HG03108 (cell line): ENCODE data around the gene DHX30.
"Not testable (repeated sequence)": the region's sequence is repeated elsewhere in the genome, so short reads cannot be mapped to it uniquely, and the experiment has no call there.

Experiments used
- ATAC-seq: cut with Tn5 transposase; IDR thresholded peaks from one replicate; pipeline ENCODE4 v1.9.1; 2021; ENCODE audit warnings: moderate library complexity; ENCODE audit not compliant: unreplicated experiment

The DHX30 gene

DNA sequence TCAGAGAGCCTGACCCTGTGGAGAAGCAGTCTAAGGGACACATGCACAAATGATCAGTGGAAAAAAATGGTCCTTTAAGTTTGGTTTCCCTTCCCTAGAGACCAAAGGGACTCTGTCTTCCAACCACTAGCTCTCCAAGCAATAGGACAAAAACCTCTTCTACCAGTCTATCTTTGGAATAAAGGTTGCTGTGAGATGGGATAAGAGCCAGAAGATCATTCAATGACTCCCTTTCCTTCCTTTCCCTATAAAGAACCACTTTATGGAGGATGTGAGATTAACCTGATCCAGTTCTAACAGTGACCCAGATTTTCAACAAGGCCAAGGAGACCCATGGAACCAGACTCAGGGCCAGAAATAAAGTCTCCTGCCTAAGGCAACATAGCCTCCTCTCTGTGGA is 74.8 kb downstream of the DHX30 start:
- no peak for ATAC-seq

DNA sequence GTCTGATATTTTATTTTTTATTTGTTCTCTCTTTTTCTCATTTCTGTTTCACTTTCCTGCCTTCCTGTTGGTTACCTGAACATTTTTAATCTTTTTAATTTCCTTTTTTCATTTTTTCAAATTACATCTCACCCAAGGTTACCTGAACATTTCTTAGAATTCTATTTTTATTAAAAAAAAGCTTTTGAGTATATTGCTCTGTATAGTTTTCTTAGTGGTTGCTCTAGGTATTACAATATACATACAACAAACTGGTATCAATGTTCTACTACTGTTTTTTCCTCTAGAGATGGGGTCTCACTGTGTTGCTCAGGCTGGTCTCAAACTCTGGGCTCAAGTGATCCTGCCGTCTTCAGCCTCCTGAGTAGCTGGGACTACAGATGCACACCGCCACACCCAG is 79.4 kb downstream of the DHX30 start:
- no peak for ATAC-seq

DNA sequence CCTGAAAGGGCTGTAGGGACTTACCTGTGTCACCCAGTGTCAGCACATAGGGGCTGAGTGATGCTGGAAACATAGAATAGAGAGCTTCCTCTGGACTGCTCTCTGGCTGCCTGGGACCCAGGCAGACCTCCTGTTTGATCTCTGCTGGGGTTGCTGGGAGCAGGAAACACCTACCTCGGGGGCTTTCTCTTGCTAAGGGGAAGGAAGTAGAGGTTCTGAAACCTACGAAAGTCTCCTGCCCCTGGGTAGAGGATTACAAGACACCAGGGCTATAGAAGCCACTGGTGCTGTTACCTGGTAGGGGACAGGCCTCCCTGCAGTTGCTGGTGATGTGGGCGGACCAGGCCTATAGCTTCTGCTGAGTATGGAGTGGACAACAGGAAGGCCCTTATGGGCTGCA is 81.7 kb downstream of the DHX30 start:
- no peak for ATAC-seq

DNA sequence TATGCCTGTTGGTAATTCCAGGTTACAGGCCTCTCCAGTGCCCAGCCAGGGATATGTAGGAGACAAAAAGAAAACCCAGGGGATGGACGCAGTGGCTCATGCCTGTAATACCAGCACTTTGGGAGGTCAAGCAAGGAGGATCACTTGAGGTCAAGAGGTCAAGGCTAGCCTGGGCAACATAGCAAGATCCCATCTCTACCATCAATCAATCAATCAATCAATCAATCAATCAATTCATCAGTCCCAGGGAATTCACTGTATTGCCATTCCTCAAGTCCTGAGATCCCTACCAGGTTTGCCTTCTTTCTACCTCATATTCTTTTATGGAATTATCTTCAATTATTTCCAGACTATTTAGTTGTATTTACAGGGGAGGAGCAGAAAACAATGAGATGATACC is 82.2 kb downstream of the DHX30 start:
- ATAC-seq: no peak

DNA sequence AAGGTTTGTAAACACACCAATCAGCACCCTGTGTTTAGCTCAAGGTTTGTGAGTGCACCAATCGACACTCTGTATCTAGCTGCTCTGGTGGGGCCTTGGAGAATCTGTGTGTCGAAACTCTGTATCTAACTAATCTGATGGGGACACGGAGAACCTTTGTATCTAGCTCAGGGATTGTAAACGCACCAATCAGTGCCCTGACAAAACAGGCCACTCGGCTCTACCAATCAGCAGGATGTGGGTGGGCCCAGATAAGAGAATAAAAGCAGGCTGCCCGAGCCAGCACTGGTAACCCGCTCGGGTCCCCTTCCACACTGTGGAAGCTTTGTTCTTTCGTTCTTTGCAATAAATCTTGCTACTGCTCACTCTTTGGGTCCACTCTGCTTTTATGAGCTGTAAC is 85.1 kb downstream of the DHX30 start:
- not testable (repeated sequence) for ATAC-seq

DNA sequence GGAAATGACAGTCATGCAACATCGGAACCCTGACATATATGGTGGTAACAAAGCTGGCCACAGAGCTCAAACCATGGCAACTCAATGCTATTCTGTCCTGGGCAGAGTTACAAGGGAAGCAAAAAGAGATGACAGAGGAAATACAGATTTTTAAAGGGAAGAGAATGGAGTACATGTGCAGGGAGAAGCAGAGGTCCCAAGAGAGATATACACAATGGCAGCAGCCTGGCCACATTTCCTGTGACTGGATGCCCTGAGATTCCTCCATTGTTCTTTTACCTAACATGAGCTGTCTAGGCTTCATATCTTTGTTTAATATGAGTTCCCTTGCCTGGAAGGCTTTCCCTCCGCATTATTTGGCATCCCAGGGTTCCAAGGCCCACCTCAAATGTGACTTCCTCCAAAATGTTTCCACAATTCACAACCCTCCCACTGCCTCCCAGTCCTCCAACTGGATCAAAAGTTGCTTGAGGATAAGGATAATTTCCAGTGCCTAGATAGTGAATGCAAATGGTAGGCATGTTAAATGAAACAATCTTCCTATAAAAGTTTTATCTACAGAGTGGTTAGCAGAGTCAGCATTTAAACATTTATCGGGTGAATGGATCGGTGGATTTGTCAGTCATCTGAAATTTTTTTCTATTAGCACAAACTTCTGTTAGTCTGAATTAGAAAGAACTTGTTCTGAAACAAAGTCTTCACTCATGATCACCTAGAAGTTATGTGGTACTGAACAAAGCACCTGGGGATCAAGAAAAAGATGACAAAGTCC is 86.2 kb downstream of the DHX30 start:
- no peak for ATAC-seq

DNA sequence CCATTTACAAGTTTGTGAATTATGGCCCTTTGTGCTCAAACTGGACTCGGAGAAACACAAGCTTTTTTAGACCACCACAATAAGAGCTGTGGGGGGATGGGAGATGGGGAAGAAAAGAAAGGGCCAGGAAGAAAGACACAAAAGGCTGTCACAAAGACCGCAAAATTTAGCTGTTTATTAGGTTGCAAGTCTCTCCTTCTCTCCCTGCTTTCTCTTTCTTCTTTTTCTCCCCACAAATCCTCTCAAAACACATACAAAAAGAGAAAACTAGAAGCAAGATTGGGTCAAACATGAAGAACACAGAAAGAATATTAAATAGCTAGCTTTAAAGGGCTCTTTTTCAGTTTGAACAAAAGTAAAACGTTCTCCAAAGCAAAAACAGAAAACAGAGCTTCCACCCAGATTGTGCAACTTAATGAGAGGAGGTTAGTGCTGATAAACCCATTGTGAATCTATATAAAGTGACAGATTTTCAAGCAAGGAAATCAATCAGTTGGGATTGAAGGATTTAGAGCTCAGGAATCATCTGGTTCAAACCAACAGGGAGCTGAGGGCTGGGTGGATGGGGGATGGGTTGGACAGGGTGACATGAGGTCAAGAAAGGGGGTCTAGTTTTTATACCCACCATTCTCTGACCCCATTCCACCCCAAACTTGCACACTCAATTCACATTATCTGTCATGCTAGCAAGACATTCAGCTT is 87.3 kb downstream of the DHX30 start:
- no peak for ATAC-seq

DNA sequence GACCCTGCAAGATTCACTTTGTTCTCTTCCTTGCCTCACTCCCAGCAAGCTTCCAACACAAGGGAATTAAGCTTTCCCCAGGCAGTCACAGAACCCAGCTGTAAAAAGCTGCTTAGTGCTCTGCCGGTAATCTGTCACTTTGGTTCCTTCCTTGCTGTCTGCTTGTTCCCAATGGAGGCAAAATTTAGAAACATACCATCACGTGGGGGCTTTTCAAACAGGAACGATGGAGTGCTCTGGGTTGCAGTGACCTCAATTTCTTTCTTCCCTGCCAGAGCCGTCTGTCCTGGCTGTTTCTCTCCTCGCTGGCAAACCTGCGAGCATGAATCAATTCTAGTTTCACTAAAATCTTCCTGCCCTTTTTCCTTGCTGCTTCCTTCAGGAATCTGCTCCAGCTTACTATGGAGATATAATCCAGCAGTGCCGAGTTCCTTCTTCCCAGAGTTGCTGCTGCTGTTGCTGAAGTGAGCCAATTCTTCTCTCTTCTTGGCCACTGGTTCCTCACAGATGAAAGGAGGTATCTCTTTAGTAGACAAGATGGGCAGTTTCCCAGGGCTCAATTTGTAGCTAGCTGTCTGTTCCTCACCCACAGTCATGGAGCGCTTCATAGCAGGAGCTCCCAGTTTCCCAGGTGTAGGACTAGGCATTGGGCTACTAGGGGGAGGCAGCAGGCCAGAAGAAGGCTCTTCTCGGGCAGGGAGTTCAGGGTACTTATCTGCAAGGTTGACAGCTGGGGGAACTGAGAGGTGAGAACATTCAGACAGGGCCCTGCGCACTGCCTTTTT is 88.1 kb downstream of the DHX30 start:
- ATAC-seq: no peak

DNA sequence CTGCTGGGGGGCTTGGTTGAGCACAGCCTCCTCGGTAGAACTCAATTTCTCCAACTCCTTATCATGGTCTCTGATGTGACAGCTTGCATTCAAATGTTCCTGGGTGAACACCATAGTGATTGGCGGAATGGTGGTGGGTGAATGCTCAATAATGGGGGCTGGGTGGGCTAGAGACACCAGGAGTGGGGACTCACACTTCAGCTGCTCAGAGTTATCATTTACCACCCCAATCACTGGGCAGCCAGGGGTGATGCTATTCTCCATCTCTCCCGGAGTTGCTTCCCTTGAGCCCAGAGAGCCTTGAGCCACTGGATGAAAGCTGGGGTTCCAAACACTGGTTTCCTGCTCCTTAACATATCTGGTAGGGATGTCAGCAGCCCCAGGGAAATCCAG is 88.7 kb downstream of the DHX30 start:
- no peak for ATAC-seq

DNA sequence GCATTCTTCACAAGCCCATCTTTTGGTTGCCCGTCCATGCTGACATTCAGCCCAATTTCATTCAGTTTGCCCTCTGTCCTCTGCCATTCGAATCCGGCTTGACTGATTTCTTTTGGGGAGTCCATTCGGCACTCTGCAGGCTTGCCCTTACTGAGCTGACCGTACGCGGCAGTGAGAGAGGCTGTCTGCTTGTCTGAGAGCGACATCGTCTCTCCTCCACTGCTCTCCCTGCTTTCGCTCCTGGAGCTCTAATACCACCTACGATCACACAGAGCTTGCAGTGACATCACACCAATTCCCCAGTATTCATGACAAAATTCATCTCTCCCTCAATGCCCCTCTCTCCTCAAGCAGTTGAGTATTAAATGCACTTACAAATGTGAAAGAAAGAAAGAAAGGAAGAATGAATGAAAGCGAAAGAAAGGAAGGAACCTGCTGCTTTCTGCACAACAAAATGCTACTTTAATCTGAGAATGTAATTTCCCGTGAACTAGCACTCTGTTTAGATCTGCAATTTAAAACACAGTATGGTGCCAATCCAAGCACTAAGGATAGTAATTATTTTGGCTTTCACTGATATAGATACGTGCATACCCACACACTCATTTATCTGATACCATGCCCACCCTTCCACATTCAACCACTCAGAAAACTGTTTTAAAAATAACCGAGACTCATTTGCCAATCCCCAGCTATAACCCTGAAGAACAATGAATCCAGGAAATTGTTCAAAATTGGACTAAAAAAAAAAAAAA is 89.5 kb downstream of the DHX30 start:
- ATAC-seq: no peak

DNA sequence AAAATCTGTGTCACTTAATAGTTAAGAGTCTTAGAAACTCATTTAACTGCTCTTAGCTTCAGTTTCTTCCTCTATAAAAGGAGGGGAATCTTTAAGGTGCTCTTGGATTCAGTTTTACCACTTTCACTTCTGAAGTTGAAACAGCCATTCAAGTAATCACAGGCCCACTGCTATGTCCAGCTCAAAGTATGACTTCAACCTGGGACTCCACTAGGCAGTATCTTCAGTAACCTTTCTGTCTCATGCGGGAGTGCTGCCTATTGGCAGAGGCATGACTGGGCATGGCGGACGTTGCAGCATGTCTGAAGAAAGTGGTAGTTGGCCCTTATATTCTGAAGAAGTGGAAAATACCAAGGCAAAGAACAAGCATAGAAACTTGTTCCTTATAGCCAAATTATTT is 92.3 kb downstream of the DHX30 start:
- no peak for ATAC-seq

DNA sequence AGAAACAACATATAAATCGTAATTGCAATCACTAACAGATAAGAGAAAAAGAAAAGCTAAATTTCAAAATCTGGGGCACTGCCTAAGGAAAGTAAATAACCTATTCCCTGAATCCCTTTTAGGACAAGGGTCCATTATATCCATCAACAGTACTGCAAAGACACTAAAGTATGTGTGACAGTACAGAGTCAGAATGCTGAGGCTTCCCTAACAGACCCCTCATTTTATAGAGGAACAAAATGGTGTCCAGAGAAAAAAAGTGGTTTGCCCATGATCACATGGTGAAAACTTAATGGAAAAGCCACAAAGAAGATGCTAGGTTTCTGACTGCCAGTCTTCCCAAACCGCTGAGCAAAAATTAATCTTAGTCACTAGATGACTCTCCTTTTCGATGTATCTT is 93.8 kb downstream of the DHX30 start:
- ATAC-seq: no peak

DNA sequence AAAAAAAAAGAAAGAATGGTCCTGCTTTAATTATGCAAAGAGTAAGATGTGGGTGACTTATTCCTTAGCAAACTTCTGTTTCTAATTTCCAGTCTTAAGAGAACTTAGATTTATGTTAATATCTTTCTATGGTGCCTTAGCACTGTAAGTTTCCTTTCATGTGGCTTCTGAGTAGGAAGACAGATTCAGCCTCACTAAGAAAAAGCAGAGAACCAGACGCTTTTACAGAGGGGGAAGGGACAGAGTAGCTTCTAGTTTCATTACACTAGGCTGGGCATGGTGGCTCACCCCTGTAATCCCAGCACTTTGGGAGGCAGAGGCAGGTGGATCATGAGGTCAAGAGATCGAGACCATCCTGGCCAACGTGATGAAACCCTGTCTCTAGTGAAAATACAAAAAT is 95.0 kb downstream of the DHX30 start:
- no peak for ATAC-seq

DNA sequence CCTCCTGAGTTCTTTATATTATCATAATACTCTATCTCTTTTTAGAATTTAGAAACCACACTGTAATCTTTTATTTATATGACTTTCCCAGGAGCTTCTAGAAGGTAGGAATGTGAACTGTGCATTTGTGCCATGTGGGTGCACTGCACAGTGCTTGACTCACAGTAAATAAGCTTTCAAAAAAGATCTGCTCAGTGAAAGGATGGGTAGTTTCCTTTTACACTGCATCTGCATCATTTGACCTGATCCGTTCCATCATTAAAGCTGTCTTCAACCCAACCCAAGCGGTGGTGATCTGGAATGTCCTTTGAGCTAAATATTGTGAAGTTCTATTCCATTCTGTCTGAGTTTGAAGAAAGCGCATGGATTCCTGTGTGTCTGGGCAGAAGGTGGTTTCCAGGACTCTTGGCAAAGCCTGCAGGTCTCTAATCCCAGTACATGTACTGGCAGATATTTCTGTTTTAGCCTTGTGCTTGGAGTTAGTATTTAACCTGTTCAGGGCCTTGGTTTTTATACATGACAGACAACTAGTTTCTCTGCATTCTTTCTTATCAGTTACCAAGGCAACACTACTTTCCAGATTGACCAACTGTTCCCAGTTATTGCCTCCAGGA is 96.7 kb downstream of the DHX30 start:
- ATAC-seq: no peak
